Stromal cell of bone marrow (primary cell): ENCODE results near the gene ASCL3.
"Not testable (repeated sequence)": the region's sequence is repeated elsewhere in the genome, so short reads cannot be mapped to it uniquely, and the experiment has no call there.

Source experiments
- DNase-seq: peaks from one replicate; pipeline ENCODE4 v3.0.0-alpha.2; 2012; ENCODE audit warnings: low read depth

Gene ASCL3, protein sequence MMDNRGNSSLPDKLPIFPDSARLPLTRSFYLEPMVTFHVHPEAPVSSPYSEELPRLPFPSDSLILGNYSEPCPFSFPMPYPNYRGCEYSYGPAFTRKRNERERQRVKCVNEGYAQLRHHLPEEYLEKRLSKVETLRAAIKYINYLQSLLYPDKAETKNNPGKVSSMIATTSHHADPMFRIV

DNA sequence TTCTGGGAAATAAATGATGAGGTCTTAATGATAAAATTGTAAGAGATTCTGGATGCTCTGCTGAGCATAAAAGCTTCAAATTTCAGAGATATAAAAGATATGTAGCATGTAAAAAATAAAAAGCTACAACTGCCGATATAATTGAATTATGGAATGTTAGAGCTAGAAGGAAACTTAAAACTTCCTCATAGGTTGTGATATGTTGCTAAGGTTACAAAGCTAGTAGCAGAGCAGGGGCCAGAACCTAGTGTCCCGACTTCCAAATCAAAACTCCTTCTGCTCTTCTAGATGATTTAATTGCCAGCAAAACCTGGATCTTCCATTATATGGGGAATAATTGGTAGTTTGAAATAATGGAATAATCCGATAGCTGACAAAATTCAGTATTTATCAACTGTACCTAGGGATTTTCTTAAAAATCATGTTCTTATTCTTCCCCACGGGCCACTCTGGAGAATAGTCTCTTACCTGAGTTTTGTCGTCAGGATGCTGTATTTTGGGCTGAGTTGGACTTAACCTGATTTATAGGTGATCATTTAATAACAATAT lies at the start of gene ASCL3:
TSS of gene ASCL3 (minus strand) at position 499 of the 549 bp plus-strand sequence. CDS start 4,855 bp downstream, outside the sequence.
- DNase-seq = no peak

DNA sequence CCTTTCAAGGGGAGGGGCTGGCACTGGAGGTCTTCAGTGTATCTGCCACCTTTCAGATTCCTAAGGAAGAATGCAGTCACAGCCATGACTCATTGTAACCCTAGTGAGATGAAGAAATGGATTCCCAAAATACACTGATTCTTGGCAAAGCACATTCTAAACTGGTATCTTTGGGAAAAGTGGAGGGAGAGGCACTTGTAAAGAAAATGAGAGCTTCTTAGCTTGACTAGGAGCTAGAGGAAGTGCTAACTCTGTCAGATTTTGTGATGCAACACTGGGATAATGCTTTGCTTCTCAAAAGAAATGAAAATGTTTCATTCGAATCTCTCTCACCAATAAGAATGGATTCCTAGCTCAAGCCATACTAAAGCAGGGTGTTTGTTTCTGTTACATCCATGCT lies 46.6 kb upstream of the ASCL3 start:
- DNase-seq = peak; percentile 57

DNA sequence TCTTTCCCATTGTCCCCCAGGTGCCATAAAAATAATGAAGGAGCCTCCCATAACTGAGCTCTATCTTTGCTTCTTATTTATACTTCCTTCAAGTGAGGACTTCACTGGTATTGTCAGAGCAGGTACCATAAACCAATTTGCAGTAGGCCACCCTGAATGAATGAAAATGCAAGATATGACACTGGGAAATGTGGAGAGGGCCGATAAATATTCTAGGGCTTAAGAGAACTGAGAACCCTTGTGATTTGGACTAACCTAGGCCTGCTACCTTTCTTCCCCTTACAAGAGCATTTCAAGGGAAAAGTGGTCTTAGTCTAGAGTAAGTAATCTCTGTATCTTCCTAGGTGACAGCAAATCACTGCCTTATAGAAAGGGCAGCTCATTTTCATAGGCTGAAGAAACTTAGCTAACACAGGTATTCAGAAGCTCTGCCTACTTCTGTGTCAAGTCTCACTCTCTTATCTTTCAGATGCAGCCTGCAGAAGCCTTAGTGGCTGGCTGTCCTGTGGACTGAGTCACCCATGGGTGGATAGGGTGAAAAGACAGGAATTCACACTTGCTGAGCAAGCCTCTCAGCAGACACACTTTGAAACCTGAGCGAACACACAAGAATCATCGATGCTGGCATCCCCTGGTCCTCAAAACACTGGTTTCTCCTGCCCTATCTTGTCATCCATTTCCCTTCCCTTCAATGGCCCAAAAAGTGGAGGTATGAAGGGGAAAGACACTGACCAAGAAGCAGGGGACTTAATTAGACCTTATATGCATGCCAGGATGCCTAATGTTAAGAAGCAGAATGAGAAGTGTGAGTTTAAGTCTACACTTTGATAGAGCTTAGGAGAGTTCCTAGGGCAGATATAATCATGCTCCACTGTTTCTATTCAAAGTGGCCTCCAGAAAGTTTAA lies 45.8 kb upstream of the ASCL3 start:
- no peak for DNase-seq

DNA sequence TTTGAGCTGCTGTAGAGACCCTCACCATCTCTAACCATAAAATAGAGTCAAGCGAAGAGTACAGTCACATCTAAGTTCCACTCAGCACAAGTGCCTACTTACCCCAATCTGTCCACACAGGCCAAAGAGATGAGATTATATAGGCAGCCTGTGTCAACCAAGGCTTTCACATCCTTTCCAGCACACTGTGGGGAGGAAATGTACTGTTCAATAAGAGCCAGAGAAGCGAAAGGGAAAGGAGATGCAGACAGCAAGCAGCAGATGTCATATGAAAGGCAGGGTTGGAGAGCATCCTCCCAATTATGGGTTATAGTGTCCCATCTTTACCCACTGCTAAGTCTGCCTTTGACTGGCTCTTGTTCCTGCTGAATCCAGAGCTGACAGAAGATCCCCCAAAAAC lies 44.6 kb upstream of the ASCL3 start:
- no peak for DNase-seq

DNA sequence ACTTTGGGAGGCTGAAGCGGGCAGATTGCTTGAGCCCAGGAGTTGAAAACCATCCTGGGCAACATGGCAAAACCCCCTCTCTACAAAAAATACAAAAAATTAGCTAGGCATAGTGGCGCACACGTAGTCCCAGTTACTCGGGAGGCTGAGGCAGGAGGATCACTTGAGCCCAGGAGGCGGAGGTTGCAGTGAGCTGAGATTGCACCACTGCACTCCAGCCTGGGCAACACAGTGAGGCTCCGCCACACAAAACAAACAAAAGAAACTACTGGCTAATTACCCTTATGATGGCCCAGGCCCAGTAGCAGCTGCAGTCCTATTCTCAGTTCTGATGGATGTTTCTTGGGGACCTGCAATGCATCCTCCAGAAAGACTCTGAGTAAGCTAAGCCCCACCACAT lies 44.0 kb upstream of the ASCL3 start:
- DNase-seq = not testable (repeated sequence)

DNA sequence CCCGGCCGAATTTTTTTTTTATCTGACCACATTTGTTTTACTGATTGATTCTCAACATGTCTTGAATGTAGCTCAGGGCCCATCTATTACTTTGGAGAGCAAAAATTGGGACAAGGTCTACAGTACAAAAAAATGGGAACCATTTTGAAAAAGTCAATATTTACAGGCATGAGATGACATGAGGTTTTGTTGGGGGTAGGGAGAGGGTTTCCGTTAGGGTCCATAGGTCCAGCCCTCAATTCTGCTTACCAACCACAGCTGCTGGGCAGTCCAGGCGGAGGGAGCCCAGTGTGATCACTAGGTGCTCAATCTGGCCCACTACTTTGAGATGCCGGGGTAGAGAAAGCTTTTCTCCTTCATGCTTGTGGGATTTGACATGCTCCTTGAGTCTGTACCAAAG lies 42.6 kb upstream of the ASCL3 start:
- no peak for DNase-seq

DNA sequence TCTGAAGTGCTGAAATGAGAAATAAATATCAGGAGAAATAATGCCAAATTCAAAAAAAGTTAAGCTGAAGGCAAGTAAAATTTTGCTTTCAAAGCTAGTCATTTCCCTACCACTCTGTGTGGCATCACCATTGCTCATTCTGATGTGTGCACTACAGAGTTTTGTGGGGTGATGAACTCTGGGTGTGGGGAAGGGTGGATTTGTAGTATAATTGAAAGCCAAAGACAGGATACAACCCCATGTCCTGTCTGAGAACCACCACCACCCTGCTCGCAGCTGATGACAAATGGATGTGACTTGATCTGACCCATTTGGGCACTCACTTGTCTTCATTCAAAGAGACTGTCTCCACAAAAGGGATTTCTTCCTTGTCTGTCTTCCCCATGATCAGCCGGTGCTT lies 40.7 kb upstream of the ASCL3 start:
- DNase-seq = no peak

DNA sequence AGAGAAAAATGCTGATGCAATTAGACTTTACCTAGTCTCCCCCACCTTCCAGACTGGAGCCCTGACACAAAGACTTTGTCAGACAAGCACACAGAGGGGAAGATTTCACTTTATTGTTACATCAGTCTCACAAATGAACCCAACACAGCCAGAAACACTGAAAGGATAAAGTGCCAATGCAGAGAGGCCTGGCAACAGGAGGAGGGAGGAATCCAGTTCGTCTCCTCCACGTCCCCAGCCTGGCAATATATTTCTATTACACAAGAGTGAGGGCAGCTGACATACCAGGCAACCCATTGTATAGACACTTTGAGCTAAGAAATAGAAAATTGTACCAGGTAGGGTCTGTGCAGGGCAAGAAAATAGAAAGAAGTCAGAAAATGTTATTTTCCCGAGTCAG lies 37.7 kb upstream of the ASCL3 start:
- no peak for DNase-seq

DNA sequence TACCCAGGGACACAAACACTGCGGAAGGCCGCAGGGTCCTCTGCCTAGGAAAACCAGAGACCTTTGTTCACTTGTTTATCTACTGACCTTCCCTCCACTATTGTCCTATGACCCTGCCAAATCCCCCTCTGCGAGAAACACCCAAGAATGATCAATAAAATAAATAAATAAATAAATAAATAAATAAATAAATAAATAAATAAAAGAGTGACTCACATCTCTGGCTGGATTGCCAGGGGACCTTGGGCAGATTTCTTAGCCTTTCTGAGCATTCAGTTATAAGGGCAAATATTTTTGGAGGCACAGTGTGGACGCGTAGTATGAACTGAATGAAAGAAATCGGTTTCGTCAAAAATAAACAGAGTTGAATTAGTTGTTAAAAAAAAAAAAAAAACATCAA lies 36.5 kb upstream of the ASCL3 start:
- not testable (repeated sequence) for DNase-seq

DNA sequence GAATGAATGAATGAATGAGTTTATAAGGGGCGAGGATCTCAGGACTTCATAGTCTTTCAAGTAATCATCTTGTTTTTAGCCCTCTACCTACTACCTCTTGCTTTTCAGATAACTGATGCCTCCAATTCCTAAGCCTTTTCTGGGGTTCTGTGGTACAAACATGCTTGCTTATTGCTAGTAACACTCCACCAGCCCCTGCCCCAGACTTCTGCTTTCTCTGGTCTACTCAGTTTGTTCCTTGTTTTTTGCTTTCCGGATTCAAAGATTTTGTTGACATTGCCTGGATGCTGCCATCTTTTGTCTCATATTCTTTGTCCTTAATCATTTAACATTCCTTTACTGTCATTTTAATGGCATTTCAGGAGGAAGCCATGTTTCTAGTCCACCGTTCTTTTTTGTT lies 30.3 kb upstream of the ASCL3 start:
- no peak for DNase-seq

DNA sequence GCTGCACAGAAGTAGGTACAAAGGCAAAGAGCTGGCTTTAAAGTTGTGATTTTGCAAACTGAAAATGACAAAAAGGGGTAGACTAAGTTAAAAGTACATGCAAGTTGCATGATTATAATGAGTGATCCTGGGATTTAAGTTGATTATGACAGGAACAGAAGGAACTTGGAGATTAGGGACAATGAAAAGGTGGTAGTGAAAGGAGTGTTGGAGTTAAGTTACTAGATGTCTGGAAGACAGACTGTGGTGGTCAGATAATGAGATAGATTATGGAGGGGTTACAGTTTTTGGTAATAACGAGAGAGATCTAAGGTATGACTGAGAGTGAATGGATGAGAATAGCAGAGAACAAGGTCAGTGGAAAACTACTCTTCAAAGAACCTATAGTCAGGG lies 29.1 kb upstream of the ASCL3 start:
- DNase-seq = no peak

DNA sequence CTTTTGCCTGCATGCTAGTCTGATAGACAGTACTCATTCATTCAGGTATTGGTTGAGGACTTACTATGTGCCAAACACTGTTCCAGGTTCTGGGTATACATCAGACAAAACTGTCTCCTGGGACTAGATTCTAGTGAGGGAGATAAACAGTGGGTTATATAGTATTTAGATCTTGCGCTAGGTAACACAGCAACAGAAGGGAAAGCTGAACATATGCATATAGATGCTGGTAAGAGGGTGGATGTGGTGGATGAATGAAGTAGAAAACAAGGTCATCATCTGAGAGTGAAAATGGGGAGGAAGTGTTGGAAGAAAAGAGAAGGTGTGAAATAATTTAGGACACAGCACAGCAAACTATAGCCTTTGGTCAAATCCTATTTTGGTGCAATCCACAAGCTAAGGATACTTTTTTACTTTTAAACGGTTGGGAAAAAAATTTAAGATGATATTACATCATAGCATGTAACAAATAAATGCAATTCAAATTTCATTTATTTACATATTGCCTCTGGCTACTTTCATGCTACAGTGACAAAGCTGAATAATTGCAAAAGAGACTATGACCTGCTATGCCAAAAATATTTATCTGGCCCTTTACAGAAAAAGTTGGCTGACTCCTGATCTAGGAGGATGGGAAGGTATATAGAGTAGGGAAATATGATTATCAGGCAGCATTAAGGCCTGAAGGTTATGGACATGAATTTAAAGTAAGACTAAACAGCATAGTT lies 28.5 kb upstream of the ASCL3 start:
- DNase-seq = no peak

DNA sequence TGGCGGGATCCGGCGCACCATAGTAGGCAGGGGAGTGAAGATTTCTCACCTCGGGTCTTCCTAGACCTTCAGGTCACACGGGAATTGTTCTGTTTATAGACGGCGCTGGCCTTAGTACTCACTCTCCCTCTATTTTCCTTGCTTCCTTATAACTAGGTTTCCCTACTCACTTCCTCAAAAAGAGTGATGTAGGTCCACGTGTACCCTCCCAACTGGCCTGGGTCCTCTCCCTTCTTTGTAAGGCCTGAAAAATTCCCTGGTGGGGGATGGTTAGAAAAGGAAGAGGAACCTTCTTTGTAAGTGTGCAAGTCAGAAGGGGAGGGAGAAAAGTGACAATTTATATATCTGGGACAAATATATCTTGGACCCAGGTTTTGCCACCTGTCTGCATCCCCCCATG lies 24.4 kb upstream of the ASCL3 start:
- DNase-seq = no peak

DNA sequence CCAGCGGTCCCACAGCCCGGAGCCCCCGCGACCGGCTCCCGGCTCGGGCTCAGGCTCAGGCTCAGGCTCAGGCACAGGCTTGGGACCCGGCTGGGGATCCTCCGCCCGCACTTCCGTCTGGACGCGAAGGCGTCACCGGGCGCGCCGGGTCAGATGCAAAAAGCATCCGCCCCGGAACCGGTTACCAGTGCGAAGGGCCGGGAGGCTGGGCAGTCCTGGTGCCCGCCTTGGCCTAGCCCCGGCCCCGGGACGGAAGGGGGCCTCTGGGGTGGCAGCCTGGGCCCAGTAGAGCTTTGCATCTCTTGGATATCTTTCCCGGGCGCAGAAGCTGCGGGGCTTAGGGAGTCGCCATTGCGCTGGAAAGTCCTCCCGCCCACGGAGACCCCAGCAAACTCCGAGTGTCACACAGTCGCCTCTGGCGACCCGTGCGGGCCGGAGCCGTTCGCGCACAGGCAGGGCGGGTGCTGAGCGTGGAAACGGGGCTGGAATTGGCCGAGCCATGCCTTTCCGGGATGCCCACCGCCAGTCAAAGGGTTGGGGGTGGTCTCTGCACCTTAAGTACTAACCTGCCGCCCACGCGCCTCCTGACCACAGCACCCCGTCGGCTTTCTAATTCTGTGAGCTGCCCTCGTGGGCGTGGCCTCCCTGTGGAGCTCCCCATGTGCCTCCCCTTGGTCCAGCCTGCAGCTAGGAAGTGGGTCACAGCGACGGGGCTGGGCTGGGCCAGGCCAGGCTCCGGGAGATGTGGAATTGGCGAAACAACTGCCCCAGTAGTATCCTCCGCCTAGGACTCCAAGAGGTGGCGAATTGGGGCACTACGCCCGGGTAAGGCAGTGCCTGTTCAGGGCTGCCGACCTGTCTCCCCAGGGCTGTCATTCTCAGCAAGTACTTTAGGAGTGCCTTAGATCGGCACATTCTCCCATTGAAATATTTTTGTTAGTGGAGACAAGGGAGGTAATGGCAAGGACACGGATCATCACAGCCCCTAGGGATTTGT lies 21.8 kb upstream of the ASCL3 start, which contains the start of gene TMEM9B:
TSS of gene TMEM9B (minus strand) at position 119 of the 997 bp plus-strand sequence. CDS start 129 bp downstream, outside the sequence.
- peak; percentile 80 for DNase-seq

DNA sequence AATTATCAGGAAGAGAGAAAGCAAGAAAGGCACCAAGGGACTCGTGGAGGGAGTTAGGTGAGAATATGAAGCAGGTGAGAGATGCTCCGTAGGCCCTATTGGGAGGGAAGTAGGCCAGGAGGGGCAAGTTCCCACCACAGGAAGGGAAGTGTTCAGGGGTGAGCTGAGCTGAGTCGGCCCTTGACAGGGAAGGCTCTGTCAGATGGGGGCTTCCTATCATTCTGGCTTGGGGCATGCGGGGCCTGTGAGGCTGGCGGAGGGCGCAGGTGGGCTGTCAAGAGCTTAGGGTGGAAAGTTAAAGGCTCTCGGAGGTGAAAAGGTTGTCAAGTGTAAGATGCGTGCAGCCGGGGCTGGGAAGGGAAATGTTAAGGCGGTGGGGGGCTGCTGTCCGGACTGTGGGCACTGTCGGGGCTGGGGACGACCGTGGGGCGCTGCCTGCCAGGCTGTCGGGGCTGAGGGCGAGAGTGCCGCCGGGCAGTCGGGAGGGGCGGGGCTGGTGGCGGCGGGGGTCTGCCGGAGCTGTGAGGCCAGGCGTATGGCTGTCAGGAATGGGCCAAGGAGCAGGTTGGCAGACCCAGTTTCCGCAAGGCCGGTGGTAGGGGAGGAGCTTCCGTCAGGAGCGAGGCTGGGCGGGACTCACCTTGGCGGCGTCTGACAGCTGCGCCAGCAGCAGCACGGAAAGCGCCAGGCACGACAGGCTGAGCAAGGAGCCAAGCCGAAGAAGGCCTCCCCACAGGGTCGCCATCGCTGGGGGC lies 20.9 kb upstream of the ASCL3 start:
- DNase-seq = no peak

DNA sequence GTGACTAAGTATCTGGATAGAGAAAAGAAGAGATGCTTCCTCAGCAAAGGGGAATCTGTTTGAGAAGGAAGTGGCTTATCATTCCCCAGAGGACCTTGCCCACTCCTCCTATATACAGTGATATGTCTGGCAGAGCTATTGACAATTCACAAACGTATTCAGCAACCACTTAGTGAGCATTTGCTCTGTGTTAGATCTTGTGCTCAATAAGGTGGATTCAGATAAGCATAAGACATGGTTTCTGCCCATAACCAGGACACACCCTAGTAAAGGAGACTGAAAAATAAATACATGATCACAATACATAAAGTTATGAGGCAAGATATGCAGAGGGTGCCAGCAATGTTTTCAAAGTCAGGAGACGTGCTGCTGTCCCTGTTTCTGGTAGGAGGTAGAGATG lies 20.0 kb upstream of the ASCL3 start:
- DNase-seq = no peak

DNA sequence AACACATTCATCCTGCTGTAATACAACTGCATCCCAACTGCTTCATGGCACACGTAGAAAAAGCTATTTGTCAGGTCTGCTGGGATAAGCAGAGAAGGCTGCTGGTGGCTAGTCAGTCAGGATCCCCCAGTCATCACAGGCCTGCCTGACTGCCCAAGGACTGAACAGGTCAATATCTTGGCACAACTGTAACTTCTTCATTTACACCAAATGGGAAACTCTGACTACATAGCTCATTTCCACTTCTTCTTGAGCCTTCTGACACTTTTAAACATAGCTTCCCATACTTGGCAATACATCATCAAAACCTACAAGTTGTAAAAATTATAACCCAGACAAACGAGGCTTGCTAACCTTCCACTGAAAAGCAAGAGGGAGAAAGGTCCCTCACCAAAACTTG lies 18.6 kb upstream of the ASCL3 start:
- no peak for DNase-seq

DNA sequence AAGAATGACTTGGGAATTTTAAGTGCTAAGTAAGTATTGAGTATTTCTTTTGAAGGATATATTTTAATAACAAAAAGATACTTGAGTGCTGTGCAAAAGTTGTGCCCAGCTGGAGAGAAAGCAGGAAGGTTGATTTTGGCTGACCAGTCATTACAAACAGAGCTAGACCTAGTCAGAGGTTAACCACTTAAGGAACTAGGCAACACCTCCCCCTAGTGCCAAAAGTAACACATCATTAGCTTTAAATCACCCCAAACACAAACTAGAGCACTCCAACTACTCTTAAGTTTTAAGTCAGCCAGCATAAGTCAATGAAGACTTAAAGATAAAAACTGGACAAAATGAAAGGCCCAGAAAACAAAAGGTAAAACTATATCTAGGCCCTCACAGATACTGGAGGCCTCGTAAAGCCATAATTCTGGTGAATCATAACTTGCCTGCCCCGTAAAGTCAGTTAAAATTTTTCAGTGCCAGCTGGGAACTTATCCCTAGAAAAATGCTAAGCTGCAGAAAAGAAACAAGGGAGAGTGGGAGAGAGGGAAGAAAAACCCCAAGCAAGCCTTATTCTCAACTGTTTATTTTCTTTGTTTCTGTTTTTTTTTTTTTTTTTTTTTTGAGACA lies 16.8 kb upstream of the ASCL3 start:
- DNase-seq = peak; percentile 82

DNA sequence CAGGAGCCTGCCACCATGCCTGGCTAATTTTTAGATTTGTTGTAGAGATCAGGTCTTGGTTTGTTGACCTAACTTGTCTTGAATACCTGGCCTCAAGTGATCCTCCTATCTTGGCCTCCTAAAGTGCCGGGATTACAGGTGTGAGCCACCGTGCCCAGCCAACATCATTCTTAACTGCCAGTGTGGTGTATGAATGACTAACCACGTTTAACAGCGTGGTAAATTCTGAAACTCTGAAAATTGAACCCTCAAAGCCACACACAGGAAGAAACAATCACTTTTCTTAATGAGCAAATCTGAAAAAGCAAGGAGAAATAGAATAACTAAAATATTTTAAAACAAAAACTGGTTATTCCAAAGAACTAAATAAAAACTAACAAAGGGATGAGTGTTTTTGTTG lies 14.0 kb upstream of the ASCL3 start:
- DNase-seq = no peak

DNA sequence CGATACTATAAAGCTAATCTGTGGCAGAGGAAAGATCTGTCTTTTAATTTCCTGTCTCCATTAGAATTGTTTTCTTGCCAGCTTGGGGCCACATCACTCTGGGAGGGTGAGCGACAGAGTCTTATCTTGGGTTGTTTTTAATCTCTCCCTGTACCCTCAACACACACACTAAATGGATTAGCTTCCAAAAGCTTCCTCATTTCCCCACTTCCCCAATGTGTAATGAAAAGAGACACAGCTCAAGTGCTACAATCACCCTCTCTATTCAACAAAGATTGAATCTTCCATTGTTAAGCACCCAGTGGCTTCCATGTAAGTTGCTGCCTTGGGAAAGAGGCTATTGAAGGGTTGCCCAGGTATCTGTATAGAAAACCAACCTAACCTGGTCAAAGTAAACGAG lies 6.1 kb upstream of the ASCL3 start:
- no peak for DNase-seq
